Stimulated activated CD4-positive, alpha-beta T cell treated with anti-CD3 and anti-CD28 coated beads, TNF-alpha, amount 100 ng/mL, for 24 hours (primary cell): ENCODE measurements around the gene CD7.

Source experiments
- DNase-seq, 3 experiments: peaks; one replicate each; pipeline ENCODE4 v3.0.0-alpha.2; 2020; ENCODE audit warnings: low read depth in 3 of 3

CD7 gene

GRCh38 chr17:82314727-82315605 lies 2.4 kb downstream of the CD7 start:
- no peak for DNase-seq

DNA sequence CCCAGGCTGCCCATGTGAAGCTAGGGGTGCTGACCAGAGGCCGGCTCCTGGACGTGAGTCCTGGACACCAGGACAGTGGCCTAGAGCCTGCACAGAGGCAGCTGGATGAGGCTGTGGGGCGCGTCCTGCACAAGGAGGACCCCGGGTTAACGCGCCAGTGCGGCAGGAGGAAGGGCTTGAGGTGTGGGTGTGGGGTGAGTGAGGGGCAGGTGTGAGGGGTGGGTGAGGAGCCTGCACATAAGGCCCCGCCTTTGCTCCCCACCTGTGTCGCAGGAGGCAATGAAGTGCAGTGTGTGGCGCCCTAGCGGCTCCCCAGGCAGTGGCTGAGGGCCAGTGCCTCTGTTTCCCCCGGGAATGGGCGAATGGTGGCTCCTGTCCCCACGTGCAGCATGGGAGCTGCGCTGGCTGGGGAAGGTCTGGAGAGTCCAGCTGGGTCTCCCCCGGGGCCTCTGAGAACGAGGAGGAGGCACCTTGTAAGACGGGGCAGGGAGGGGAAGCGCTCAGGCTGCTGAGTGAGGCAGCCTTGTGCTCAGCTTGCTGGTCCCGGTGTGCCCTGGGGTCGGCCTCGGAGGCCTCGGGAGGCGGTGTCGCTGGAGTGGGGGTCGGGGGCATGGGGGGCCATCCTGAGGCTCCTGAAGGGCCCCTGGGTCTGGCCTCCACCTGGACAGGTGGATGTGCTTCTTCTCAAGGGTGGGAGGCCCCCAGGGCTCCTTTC lies 3.2 kb downstream of the CD7 start:
- no peak for DNase-seq

- DNase-seq: no peak
Observed at GRCh38 chr17:82313195-82314011, 4.0 kb downstream of the CD7 start.

DNA sequence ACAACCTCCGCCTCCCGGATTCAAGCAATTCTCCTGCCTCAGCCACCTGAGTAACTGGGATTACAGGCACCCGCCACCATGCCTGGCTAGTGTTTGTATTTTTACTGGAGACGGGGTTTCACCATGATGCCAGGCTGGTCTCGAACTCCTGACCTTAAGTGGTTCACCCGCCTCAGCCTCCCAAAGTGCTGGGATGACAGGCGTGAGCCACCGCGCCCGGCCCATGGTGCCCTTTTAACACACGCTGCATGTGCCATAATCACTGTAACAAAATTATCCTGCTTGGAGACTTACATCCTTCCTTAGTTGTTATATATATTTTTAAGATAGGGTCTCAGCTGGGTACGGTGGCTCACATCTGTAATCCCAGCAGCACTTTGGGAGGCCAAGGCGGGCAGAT lies 5.4 kb downstream of the CD7 start:
- no peak for DNase-seq

DNA sequence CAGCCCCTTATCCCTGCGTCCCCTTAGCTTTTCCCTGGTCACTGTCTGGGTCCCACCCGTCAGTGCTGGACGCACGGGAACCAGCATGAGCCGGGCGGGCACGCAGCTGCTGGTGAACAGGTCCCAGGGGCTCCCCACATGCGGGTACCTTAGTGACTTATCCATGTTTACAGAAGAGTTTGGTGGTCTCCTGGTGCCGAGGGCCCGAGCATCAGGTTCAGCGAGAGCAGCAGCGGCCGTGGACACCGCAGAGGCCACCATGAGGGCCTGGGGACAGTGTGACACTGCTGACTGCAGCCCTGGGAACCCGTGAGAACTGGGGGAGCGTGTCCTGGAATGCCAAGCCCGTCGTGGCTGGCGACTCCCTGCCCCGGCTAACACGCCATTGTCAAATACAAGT lies 6.5 kb downstream of the CD7 start:
- DNase-seq: no peak

GRCh38 chr17:82309656-82310570 lies 7.5 kb downstream of the CD7 start:
- no peak for DNase-seq

- DNase-seq: no peak
Observed at GRCh38 chr17:82305727-82306300, 11.6 kb downstream of the CD7 start.

- DNase-seq: no peak
Observed at GRCh38 chr17:82304826-82305726, 12.3 kb downstream of the CD7 start.

DNA sequence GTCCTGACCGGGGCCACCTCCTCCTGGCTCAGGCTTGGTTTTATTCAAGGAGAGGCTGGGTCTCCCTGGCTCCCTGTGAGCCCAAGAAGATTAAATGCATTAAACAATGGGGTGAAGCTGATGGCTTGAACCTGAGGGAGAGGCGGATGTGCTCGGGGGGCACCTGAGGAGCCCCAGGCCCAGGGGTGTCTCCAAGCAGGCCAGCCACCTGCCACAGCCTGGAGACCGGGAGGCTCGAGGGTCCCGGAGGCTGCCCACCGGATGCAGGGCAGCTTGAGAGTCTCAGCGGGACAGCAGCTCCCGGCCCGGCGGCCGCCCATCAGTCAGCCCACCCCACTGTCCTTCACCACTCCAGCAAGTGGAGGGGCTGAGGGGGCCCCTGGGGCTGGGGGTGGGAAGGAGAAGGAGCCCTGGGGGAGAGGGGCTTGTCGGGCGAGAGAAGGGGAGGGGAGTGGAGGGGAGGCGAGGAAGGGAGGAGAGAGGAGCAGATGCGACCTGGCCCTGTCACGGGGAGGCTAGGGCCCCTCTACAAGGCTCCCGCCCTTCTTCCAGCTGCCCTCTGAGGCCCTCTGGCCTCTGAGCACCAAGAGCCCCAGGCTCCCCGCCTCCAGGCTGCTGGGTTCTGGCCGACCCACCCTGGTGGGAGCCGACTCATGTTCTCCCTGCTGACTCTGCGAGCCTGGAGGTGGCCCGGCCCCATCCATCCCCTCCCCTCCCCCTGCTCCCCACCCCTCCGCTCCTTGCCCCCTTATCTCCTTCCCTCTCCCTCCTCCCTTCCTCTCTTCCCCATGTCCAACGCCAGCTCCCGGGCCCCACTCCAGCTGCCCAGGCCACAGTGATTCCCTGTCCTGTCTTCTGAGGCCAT lies 13.2 kb downstream of the CD7 start:
- no peak for DNase-seq

DNA sequence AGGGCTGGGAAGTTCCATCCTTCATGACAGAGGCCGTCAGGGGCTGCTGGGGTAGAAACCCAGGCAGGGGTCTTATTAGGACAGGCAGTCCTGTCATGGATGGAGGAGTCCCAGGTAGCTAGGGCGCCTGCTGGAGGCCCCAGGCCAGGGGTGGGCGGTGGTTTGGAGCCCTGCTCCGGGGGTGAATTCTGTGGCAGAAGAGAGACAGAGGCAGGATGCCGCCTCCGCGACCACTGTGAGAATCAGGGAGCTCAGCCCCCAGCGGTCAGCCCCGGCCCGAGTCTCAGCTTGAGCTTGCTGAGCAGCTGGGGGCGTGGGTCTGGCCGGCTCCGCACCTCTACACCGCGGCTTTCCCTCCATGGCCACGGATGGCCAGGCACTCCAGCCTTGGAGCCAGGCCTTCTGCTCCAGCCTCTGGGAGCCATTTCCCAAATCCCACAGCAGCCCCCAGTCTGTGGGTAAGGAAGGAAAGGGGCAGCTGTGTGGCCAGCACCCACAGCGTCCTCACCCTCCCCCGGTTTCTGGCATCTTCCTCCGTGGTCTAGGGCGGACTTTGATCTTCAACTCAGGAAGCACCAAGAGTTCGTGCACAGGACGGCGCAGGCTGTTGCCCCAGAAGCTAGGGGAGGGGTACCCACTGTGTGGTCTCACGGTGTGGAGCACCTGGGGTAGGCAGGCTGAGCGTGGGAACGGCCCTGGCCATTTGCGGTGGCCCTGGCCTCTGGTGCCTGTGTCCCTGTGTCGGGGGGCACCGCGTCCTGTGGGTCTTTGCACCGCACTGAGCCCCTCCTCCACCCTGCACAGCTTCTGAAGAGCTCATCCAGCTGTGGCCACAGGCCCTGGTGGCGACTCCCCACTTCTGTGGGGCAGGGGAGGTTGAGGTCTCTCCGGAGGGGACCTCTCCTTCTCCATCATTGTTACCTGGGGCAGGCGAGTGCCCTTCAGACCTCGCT lies 14.1 kb downstream of the CD7 start:
- no peak for DNase-seq

GRCh38 chr17:82302568-82302963 lies 14.8 kb downstream of the CD7 start:
- DNase-seq: no peak

- DNase-seq: peak in 1 of 3 experiments; percentile 69
Observed at GRCh38 chr17:82301916-82302567, 15.4 kb downstream of the CD7 start.

- DNase-seq: no peak
Observed at GRCh38 chr17:82301300-82301915, 16.0 kb downstream of the CD7 start.

- peak in 1 of 3 experiments; percentile 72 for DNase-seq
Observed at GRCh38 chr17:82300707-82301270, 16.6 kb downstream of the CD7 start.

DNA sequence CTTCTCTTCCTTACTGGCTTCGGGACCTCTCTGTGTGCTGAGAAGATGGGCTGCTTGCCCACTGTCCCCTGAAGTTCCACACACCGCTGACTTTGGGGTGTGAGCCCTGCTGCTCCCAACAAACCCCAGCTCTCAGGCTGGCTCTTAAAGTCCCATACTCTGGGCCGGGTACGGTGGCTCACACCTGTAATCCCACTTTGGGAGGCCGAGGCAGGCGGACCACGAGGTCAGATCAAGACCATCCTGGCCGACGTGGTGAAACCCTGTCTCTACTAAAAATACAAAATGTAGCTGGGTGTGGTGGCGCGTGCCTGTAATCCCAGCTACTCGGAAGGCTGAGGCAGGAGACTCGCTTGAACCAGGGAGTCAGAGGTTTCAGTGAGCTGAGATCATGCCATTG lies 17.2 kb downstream of the CD7 start:
- DNase-seq: no peak

DNA sequence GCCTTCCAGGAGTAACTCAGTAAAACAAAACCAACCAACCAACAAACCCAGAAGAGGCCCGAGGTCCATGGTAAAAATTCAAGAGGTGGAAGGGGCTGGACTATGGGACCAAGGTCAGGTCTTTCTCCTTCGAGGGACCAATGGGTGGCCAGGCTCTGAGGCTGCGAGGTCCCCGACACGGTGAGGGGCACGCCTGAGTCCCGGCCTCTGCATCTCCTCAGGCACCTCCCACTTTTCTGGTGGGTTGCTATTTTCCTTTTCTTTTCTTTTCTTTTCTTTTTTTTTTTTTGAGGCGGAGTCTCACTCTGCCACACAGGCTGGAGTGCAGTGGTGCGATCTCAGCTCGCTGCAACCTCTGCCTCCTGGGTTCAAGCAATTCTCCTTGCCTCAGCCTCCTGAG lies 18.0 kb downstream of the CD7 start:
- DNase-seq: no peak
